ENCODE results near the gene PDE8A.
"Not testable (repeated sequence)": the region's sequence is repeated elsewhere in the genome, so short reads cannot be mapped to it uniquely, and the experiment has no call there.

PDE8A gene

GRCh38 chr15:85164841-85165466 is 183.3 kb downstream of the PDE8A start:
- DNase-seq (ENCODE audit: low read depth in 1 of 2, low spot score in 1 of 2) = no peak

DNA sequence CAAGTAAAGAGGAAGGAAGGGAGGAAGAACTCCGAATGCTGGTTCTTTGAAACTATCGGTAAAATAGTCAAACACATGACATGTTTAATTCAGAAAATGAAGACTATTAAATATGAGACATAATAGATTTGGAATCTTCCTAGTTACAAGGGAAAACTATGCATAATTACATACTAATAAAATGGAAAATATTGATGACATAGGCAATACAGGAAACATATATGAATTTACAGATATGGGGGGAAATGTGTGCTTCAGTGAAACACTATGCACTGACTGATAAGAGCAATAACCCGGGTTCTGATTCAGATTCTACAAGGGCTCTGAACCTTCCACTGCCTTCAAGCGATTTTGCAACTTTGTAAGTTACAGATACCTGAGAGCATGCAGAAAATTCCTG is 185.9 kb downstream of the PDE8A start:
- DNase-seq (ENCODE audit: low read depth in 1 of 2, low spot score in 1 of 2) = no peak

- DNase-seq (ENCODE audit: low read depth in 1 of 2, low spot score in 1 of 2) = peak in 1 of 2 donors; percentile 39
These were observed 187.1 kb downstream of the PDE8A start for GRCh38 chr15:85168642-85169173.

GRCh38 chr15:85171736-85172135 is 190.1 kb downstream of the PDE8A start:
- no peak for DNase-seq (ENCODE audit: low read depth in 1 of 2, low spot score in 1 of 2)

DNA sequence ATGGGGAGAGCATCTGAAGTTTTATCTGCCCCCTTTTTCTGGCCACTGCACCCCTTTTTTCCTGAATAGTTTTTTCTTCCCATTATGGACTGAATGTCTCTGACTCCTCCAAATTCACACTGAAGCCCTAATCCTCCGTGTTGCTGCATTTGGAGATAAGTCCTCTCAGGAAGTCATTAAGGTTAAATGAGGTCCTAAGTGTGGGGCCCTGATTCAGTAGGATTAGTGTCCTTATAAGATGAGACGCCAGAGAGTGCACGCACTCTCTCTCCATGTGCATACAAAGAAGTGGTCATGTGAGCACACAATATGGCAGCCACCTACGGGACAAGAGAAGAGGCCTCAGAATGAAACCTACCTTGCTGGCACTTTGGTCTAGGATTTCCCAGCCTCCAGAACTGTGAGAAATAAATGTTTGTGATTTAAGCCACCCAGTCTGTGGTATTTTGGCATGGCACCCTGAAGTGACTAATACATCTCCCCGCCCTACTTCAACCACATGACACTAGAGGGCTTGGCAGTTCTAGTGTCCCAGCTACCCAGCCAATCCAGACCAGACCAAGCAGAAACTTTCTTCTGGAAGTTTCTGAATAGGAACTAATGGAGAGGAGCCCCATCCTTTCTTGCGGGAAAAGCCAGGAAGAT is 191.3 kb downstream of the PDE8A start:
- DNase-seq (ENCODE audit: low read depth in 1 of 2, low spot score in 1 of 2) = no peak

GRCh38 chr15:85173630-85174029 is 192.0 kb downstream of the PDE8A start:
- DNase-seq (ENCODE audit: low read depth in 1 of 2, low spot score in 1 of 2) = not testable (repeated sequence)

DNA sequence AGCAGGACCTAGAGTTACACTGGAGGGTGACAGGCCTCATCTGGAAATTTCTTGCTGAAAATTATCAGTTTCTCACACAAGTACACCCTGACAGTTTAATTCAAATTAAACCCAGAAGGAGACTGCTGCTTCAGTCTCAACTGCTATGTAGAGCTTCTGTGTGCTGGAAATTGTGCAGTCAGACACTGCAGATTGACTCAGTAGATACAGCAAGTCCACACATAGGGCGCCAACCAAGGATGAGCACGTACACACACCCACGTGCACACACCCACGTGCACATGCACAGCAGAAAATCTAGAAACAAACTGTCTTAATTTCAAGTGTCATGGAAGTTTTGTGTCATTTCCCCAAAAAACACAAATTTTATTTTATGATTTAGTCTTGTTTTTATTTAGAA is 192.9 kb downstream of the PDE8A start:
- DNase-seq (ENCODE audit: low read depth in 1 of 2, low spot score in 1 of 2) = no peak

DNA sequence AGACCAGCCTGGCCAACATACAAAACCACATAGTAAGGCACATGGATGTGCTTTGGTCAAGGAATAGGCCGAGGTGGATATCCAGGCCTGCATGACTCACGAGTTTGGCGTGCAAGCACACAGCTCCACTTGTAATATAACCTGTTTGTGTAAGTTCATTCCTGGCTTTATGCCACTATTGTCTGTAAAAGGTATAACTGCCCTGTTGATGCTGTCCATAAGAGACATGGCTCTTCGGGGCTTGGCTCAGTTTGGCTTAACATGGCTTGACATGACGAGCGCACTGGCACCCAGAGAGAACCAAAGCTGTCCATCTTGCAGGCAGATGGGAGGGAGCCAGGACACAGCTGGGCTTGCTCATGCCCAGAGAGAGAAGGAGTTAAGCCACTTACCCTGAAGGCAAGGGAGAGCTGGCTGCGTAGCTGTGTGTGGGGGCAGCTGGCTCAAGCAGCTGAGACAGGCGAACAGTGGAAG is 195.4 kb downstream of the PDE8A start:
- not testable (repeated sequence) for DNase-seq (ENCODE audit: low read depth in 1 of 2, low spot score in 1 of 2)

GRCh38 chr15:85178308-85178707 is 196.7 kb downstream of the PDE8A start:
- DNase-seq (ENCODE audit: low read depth in 1 of 2, low spot score in 1 of 2) = no peak

GRCh38 chr15:85179700-85180099 is 198.0 kb downstream of the PDE8A start:
- no peak for DNase-seq (ENCODE audit: low read depth in 1 of 2, low spot score in 1 of 2)

DNA sequence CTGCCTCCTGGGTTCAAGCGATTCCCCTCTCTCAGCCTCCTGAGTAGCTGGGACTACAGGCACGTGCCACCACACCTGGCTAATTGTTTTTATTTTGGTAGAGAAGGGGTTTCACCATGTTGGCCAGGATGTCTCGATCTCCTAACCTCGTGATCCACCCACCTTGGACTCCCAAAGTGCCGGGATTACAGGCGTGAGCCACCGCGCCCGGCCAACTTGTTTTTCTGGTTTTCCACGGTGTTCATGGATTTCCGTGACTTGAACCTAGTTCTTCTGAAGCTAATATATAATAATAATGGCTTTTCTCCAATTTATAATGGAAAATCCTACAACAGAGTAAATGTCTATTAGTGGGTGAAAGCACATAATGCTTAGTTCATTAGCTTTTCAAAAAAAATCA is 203.7 kb downstream of the PDE8A start:
- not testable (repeated sequence) for DNase-seq (ENCODE audit: low read depth in 1 of 2, low spot score in 1 of 2)

GRCh38 chr15:85188171-85188577 is 206.5 kb downstream of the PDE8A start:
- not testable (repeated sequence) for DNase-seq (ENCODE audit: low read depth in 1 of 2, low spot score in 1 of 2)
